SH-SY5Y (cell line): ENCODE data around the gene RAI14.

Experiments used
- GATA2 ChIP-seq: IDR thresholded peaks from 2 replicates; pipeline ENCODE4 v1.6.1; 2011; ENCODE audit warnings: mild to moderate bottlenecking, low read depth, low read length
- GATA3 ChIP-seq: IDR thresholded peaks from 2 replicates; pipeline ENCODE4 v1.6.1; 2011; ENCODE audit warnings: low read depth, mild to moderate bottlenecking, low read length, moderate library complexity

Gene RAI14

DNA sequence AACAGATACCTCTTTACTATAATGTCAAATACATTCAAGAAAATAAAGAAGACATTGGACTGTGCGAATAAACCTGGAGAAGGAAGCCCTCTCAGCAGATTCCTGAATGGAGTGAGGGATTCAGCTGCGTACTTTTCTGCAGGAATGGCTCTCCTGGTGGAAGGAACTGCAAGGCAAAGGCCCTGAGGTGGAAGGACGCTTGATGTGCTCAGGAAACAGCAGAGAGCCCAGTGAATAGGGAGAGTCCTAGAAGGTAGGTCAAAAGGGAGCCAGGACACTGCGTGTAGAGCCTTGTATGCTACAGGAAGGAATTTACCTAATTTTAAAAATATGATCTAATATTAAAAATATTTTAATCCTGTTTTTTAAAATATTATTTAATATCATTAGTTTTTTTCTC is 114.4 kb downstream of the RAI14 start:
- TF ChIP-seq GATA2, result no peak
- TF ChIP-seq GATA3, result no peak

- TF ChIP-seq GATA2 (no peak), GATA3 (no peak)
Measured at GRCh38 chr5:34771076-34771475, 114.9 kb downstream of the RAI14 start.

- TF ChIP-seq GATA2, result no peak
- TF ChIP-seq GATA3, result no peak
Measured at GRCh38 chr5:34772267-34773098, 116.4 kb downstream of the RAI14 start.

DNA sequence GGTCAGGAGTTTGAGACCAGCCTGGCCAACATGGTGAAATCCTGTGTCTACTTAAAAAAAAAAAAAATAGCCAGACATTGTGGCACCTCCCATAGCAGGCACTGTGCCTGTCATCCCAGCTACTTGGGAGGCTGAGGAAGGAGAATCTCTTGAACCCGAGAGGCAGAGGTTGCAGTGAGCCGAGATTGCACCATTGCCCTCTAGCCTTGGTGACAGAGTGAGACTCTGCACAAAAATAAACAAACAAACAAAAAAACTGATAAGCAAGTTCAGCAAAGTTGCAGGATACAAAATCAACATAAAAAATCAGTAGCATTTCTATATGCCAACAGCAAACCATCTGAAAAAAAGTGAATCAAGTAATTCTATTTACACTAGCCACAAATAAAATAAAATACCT is 118.0 kb downstream of the RAI14 start:
- TF ChIP-seq GATA3 (no peak), GATA2 (no peak)

- no peak for TF ChIP-seq GATA3
- TF ChIP-seq GATA2, result no peak
Measured at GRCh38 chr5:34775886-34776285, 119.8 kb downstream of the RAI14 start.

- TF ChIP-seq GATA3, result no peak
- TF ChIP-seq GATA2, result no peak
Measured at GRCh38 chr5:34778091-34778850, 122.1 kb downstream of the RAI14 start.

GRCh38 chr5:34787035-34787434 is 130.9 kb downstream of the RAI14 start:
- TF ChIP-seq GATA3, result no peak
- no peak for TF ChIP-seq GATA2

- TF ChIP-seq GATA3 (no peak), GATA2 (no peak)
Measured at GRCh38 chr5:34789021-34789531, 132.9 kb downstream of the RAI14 start.

GRCh38 chr5:34789639-34790038 is 133.5 kb downstream of the RAI14 start:
- no peak for TF ChIP-seq GATA2
- no peak for TF ChIP-seq GATA3

DNA sequence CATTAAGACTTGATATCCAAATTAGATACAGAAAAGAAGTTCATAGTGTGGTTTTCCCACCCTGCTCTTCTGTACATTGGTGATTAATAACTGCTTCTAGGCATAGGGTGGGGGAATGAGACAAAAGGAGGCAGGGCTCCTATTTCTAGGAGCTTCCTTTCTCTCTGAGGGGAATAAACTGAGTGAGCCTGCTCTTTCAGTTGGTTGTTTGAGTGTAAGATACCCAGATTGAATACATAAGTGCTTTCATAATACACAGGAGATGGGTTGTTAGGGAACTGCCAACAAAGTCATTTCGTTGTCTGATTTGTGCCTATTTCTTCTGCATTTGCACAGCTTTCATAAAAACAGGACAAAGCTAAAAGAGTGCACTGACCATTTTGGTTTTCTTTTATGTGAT is 133.9 kb downstream of the RAI14 start:
- TF ChIP-seq GATA2, result no peak
- no peak for TF ChIP-seq GATA3

DNA sequence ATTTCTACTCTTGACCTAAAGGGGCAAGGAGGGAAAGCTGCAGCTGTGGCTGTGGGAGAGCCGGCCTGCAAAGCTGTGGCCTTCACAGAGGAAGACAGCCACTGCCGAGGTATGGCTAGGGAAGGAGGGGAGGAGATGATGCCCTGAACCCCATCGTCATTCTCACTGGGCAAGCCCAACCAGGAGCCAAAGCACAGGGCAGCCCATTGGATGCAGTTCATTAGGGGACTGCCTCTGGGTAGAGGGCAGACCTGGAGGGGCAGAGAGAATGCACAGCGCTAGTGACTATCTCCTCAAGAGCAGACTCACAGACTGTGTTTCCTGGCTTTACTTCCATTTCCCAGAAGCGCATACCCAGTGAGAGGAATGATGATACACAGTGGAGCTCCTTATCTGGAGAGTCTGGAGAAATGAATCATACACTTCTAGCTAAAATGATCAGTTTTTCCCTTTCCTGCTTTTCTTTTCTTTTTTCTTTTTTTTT is 135.7 kb downstream of the RAI14 start:
- TF ChIP-seq GATA3, result no peak
- no peak for TF ChIP-seq GATA2

- no peak for TF ChIP-seq GATA2
- no peak for TF ChIP-seq GATA3
Measured at GRCh38 chr5:34802834-34803563, 146.9 kb downstream of the RAI14 start.

- TF ChIP-seq GATA3, result no peak
- no peak for TF ChIP-seq GATA2
Measured at GRCh38 chr5:34803974-34804732, 148.0 kb downstream of the RAI14 start.
